Trophoblast cell (in vitro differentiated cells and primary cell): Measurements from ENCODE around the gene TBK1.

Experiments used
- DNase-seq, 2 donors: peaks; one replicate each; pipeline ENCODE4 v3.0.0-alpha.2; 2016
- H2AFZ ChIP-seq: 2 replicates; pipeline ENCODE4 v1.6.1; 2013; ENCODE audit warnings: low read length, moderate library complexity, mild to moderate bottlenecking; ENCODE audit not compliant: insufficient read depth, poor library complexity
- H2AK5ac ChIP-seq: 2 replicates; pipeline ENCODE4 v1.6.1; 2013; ENCODE audit warnings: mild to moderate bottlenecking, low read length
- H2BK120ac ChIP-seq: 2 replicates; pipeline ENCODE4 v1.6.1; 2013; ENCODE audit warnings: low read length, mild to moderate bottlenecking, moderate library complexity; ENCODE audit not compliant: insufficient read depth, poor library complexity
- H2BK12ac ChIP-seq: 2 replicates; pipeline ENCODE4 v1.6.1; 2013; ENCODE audit warnings: mild to moderate bottlenecking, low read length, moderate library complexity
- H2BK5ac ChIP-seq: 2 replicates; pipeline ENCODE4 v1.6.1; 2013; ENCODE audit warnings: low read length, low read depth, moderate library complexity, mild to moderate bottlenecking; ENCODE audit not compliant: poor library complexity
- H3K14ac ChIP-seq: 2 replicates; pipeline ENCODE4 v1.6.1; 2013; ENCODE audit warnings: mild to moderate bottlenecking, low read length
- H3K18ac ChIP-seq: 2 replicates; pipeline ENCODE4 v1.6.1; 2013; ENCODE audit warnings: mild to moderate bottlenecking, low read length
- H3K23ac ChIP-seq: 2 replicates; pipeline ENCODE4 v1.6.1; 2013; ENCODE audit warnings: low read length
- H3K27ac ChIP-seq: 2 replicates; pipeline ENCODE4 v1.5.1; 2013; ENCODE audit warnings: low read depth, mild to moderate bottlenecking, inconsistent platforms, low read length, moderate library complexity
- H3K27me3 ChIP-seq: 2 replicates; pipeline ENCODE4 v1.6.1; 2013; ENCODE audit warnings: inconsistent platforms, mild to moderate bottlenecking, low read length, moderate library complexity; ENCODE audit not compliant: insufficient read depth
- H3K36me3 ChIP-seq, 2 experiments: 1 replicate in 1 of 2; 2 replicates in 1 of 2; pipeline ENCODE4 v1.6.1; 2013; ENCODE audit warnings: low read length in 2 of 2, mild to moderate bottlenecking in 2 of 2, moderate library complexity in 1 of 2; ENCODE audit not compliant: insufficient read depth in 2 of 2, control insufficient read depth in 1 of 2
- H3K4ac ChIP-seq: 2 replicates; pipeline ENCODE4 v1.6.1; 2013; ENCODE audit warnings: low read depth, mild to moderate bottlenecking, low read length, moderate library complexity
- H3K4me1 ChIP-seq, 2 experiments: 1 replicate in 1 of 2; 2 replicates in 1 of 2; pipeline ENCODE4 v1.6.1; 2013; ENCODE audit warnings: low read length in 2 of 2, mild to moderate bottlenecking in 2 of 2, moderate library complexity in 1 of 2; ENCODE audit not compliant: insufficient read depth in 2 of 2, control insufficient read depth in 1 of 2
- H3K4me2 ChIP-seq: 2 replicates; pipeline ENCODE4 v1.6.1; 2013; ENCODE audit warnings: inconsistent platforms, mild to moderate bottlenecking, low read length, moderate library complexity
- H3K4me3 ChIP-seq: 2 replicates; pipeline ENCODE4 v1.5.1; 2013; ENCODE audit warnings: mild to moderate bottlenecking, low read depth, low read length, inconsistent platforms
- H3K79me1 ChIP-seq: one replicate; pipeline ENCODE4 v1.6.1; 2013; ENCODE audit warnings: low read length
- H3K79me2 ChIP-seq: 2 replicates; pipeline ENCODE4 v1.6.1; 2013; ENCODE audit warnings: low read length, mild to moderate bottlenecking; ENCODE audit not compliant: control insufficient read depth, insufficient read depth, poor library complexity
- H3K9ac ChIP-seq: 2 replicates; pipeline ENCODE4 v1.6.1; 2013; ENCODE audit warnings: mild to moderate bottlenecking, low read length
- H3K9me3 ChIP-seq: 2 replicates; pipeline ENCODE4 v1.6.1; 2013; ENCODE audit warnings: low read depth, mild to moderate bottlenecking, control low read depth, inconsistent platforms, low read length; ENCODE audit not compliant: insufficient read depth
- H4K12ac ChIP-seq: 2 replicates; pipeline ENCODE4 v1.6.1; 2013; ENCODE audit warnings: low read depth, mild to moderate bottlenecking, low read length, moderate library complexity
- H4K8ac ChIP-seq: 2 replicates; pipeline ENCODE4 v1.6.1; 2013; ENCODE audit warnings: low read depth, mild to moderate bottlenecking, low read length, moderate library complexity
- H4K91ac ChIP-seq: one replicate; pipeline ENCODE4 v1.6.1; 2013; ENCODE audit warnings: low read depth, mild to moderate bottlenecking, low read length, moderate library complexity
- WGBS: extraction: QIAGEN DNeasy Blood & Tissue Kit; methylation state at CpG from one replicate; pipeline ENCODE4 v1.1.7; 2013; ENCODE audit warnings: missing lambda C conversion rate; ENCODE audit not compliant: insufficient read length, insufficient coverage; ENCODE audit errors: extremely low coverage; 5-methylcytosine and 5-hydroxymethylcytosine counted together

The TBK1 gene

GRCh38 chr12:64450711-64451486, 1.0 kb upstream of the TBK1 start:
- Histone ChIP-seq H3K79me1 (peaks cover 9% of the 10 kb centered on the region), H2BK5ac (no peak overlapping the region), H3K79me2 (peaks cover 8% of the 10 kb centered on the region), H4K91ac (no peak overlapping the region), H3K14ac (no peak overlapping the region), H3K9ac (peak overlapping the region; percentile 71), H3K23ac (peak overlapping the region; percentile 40), H3K27ac (no peak overlapping the region), H2BK12ac (no peak overlapping the region), H3K18ac (no peak overlapping the region), H3K4me1 (peaks cover 3% of the 10 kb centered on the region in 2 experiments), H3K36me3 (peaks cover 2 to 8% of the 10 kb centered on the region in 2 experiments), H4K8ac (peak overlapping the region; percentile 29), H4K12ac (no peak overlapping the region), H3K27me3 (no peaks in the 10 kb centered on the region), H3K9me3 (no peaks in the 10 kb centered on the region), H2AK5ac (no peak overlapping the region), H3K4ac (no peak overlapping the region), H3K4me3 (no peak overlapping the region), H3K4me2 (peak overlapping the region; percentile 72), H2AFZ (no peak overlapping the region), H2BK120ac (no peak overlapping the region)
- no CpG with 5 or more reads among the region's 8 CpGs for WGBS
- peak in 1 of 2 donors; percentile 21 for DNase-seq

GRCh38 chr12:64452559-64453329, 824 bp downstream of the TBK1 start:
- Histone ChIP-seq H2BK120ac (peak overlapping the region; percentile 95), H3K9ac (peak overlapping the region; percentile 94), H4K12ac (peak overlapping the region; percentile 96), H3K4me1 (peaks cover 3% of the 10 kb centered on the region in 2 experiments), H3K18ac (peak overlapping the region; percentile 98), H2AFZ (peak overlapping the region; percentile 99), H3K27me3 (no peaks in the 10 kb centered on the region), H3K4me3 (peak overlapping the region; percentile 97), H3K9me3 (no peaks in the 10 kb centered on the region), H3K79me1 (peaks cover 9% of the 10 kb centered on the region), H3K27ac (peak overlapping the region; percentile 94), H3K14ac (peak overlapping the region; percentile 96), H3K4me2 (peak overlapping the region; percentile 72), H2BK5ac (peak overlapping the region; percentile 96), H3K79me2 (peaks cover 8% of the 10 kb centered on the region), H4K8ac (peak overlapping the region; percentile 95), H2AK5ac (peak overlapping the region; percentile 64), H2BK12ac (peak overlapping the region; percentile 32), H4K91ac (peak overlapping the region; percentile 97), H3K23ac (no peak overlapping the region), H3K36me3 (peaks cover under 1% of the 10 kb centered on the region in 2 experiments), H3K4ac (peak overlapping the region; percentile 98)
- WGBS: no CpG with 5 or more reads among the region's 16 CpGs
- DNase-seq: peak; percentile 91 to 100

- Histone ChIP-seq H3K27me3 (no peaks in the 10 kb centered on the region), H4K8ac (no peak overlapping the region), H2BK12ac (no peak overlapping the region), H3K9ac (no peak overlapping the region), H3K79me1 (peaks cover 9% of the 10 kb centered on the region), H3K4me3 (no peak overlapping the region), H3K18ac (no peak overlapping the region), H4K12ac (no peak overlapping the region), H3K23ac (no peak overlapping the region), H3K9me3 (no peaks in the 10 kb centered on the region), H3K4ac (no peak overlapping the region), H3K36me3 (peaks cover 5 to 7% of the 10 kb centered on the region in 2 experiments), H4K91ac (no peak overlapping the region), H2BK120ac (no peak overlapping the region), H3K4me2 (no peak overlapping the region), H3K14ac (no peak overlapping the region), H2AK5ac (no peak overlapping the region), H2AFZ (no peak overlapping the region), H3K4me1 (peaks cover 3 to 5% of the 10 kb centered on the region in 2 experiments), H3K27ac (no peak overlapping the region), H3K79me2 (peaks cover 8% of the 10 kb centered on the region), H2BK5ac (no peak overlapping the region)
- WGBS: no CpG with 5 or more reads among the region's 1 CpG
- DNase-seq: no peak
Measured at GRCh38 chr12:64455506-64455905, 3.6 kb downstream of the TBK1 start.

GRCh38 chr12:64456119-64456518, 4.2 kb downstream of the TBK1 start:
- Histone ChIP-seq H2BK5ac (no peak overlapping the region), H3K36me3 (peaks cover 7% of the 10 kb centered on the region in 2 experiments), H4K8ac (no peak overlapping the region), H3K79me1 (peaks cover 9% of the 10 kb centered on the region), H2BK120ac (no peak overlapping the region), H4K91ac (no peak overlapping the region), H3K4me1 (peaks cover 2 to 3% of the 10 kb centered on the region in 2 experiments), H2AFZ (no peak overlapping the region), H3K23ac (no peak overlapping the region), H3K9ac (no peak overlapping the region), H4K12ac (no peak overlapping the region), H3K4ac (peak overlapping the region; percentile 3), H3K4me3 (no peak overlapping the region), H3K27ac (no peak overlapping the region), H3K27me3 (no peaks in the 10 kb centered on the region), H3K9me3 (no peaks in the 10 kb centered on the region), H2AK5ac (no peak overlapping the region), H3K4me2 (no peak overlapping the region), H3K18ac (no peak overlapping the region), H3K14ac (no peak overlapping the region), H2BK12ac (no peak overlapping the region), H3K79me2 (peaks cover 8% of the 10 kb centered on the region)
- DNase-seq: no peak
